Neural cell (in vitro differentiated cells): ENCODE measurements around the gene LUC7L2. TPM values are rescaled to one million over a fixed set of nuclear protein-coding genes. Genes with fewer than 3 reads are reported as not detected.

Experiments used
- H2AFZ ChIP-seq: fragments of 200-600, 300-800 bp; sonication (generic), shearing (Covaris generic); 2 replicates; pipeline ENCODE4 v1.6.0; 2014; ENCODE audit warnings: low read depth, mild to moderate bottlenecking, antibody characterized with exemption, low read length, moderate library complexity
- H3F3A ChIP-seq: fragments of 200-600 bp; shearing (Covaris generic); 2 replicates; pipeline ENCODE4 v1.6.1; 2016; ENCODE audit warnings: mild to moderate bottlenecking, moderate library complexity, mixed read lengths, antibody characterized with exemption, low read length; ENCODE audit not compliant: insufficient read depth, poor library complexity, severe bottlenecking
- H3K27ac ChIP-seq: fragments of 200-600, 300-800 bp; sonication (generic), shearing (Covaris generic); 2 replicates; pipeline ENCODE4 v1.5.1; 2014; ENCODE audit warnings: mild to moderate bottlenecking, low read length, moderate library complexity
- H3K27me3 ChIP-seq: fragments of 300-800, 200-600 bp; sonication (generic), shearing (Covaris generic); 2 replicates; pipeline ENCODE4 v1.6.0; 2014; ENCODE audit warnings: mild to moderate bottlenecking, low read depth, low read length, moderate library complexity; ENCODE audit not compliant: insufficient read depth
- H3K36me3 ChIP-seq: fragments of 300-800, 200-600 bp; sonication (generic), shearing (Covaris generic); 2 replicates; pipeline ENCODE4 v1.5.1; 2014; ENCODE audit warnings: mild to moderate bottlenecking, antibody characterized with exemption, low read length, moderate library complexity; ENCODE audit not compliant: insufficient read depth
- H3K4me2 ChIP-seq: fragments of 300-800, 200-600 bp; sonication (generic), shearing (Covaris generic); 2 replicates; pipeline ENCODE4 v1.6.0; 2014; ENCODE audit warnings: mild to moderate bottlenecking, low read length
- H3K4me3 ChIP-seq: fragments of 300-800, 200-600 bp; sonication (generic), shearing (Covaris generic); 2 replicates; pipeline ENCODE4 v1.5.1; 2014; ENCODE audit warnings: mild to moderate bottlenecking, low read length, moderate library complexity
- H3K79me2 ChIP-seq: fragments of 200-600 bp; shearing (Covaris generic); replicated peaks from 2 replicates; pipeline ENCODE4 v1.6.0; 2014; ENCODE audit warnings: mild to moderate bottlenecking, low read length, moderate library complexity; ENCODE audit not compliant: insufficient read depth
- H3K9ac ChIP-seq: fragments of 300-800, 200-600 bp; sonication (generic), shearing (Covaris generic); 2 replicates; pipeline ENCODE4 v1.6.1; 2016; ENCODE audit warnings: mild to moderate bottlenecking, low read length, mixed read lengths
- H3K9me2 ChIP-seq: fragments of 200-600 bp; shearing (Covaris generic); 2 replicates; pipeline ENCODE4 v1.6.1; 2016; ENCODE audit warnings: mild to moderate bottlenecking, low read length, mixed read lengths; ENCODE audit not compliant: insufficient read depth
- H3K9me3 ChIP-seq: fragments of 200-600, 300-800 bp; sonication (generic), shearing (Covaris generic); 2 replicates; pipeline ENCODE4 v1.6.1; 2016; ENCODE audit warnings: mild to moderate bottlenecking, mixed run types, low read length, moderate library complexity, mixed read lengths
- H4K20me1 ChIP-seq: fragments of 200-600 bp; shearing (Covaris generic); 2 replicates; pipeline ENCODE4 v1.6.1; 2016; ENCODE audit warnings: mild to moderate bottlenecking, mixed run types; ENCODE audit not compliant: insufficient read depth
- CTCF ChIP-seq: fragments of 450-650 bp; IDR thresholded peaks from 2 replicates; pipeline ENCODE4 v1.5.1; 2014; ENCODE audit warnings: antibody characterized with exemption, mild to moderate bottlenecking, moderate library complexity; ENCODE audit not compliant: poor library complexity, severe bottlenecking
- EP300 ChIP-seq: fragments of 450-650 bp; conservative IDR thresholded peaks from 2 replicates; pipeline ENCODE4 v1.6.1; 2014; ENCODE audit warnings: antibody characterized with exemption, mild to moderate bottlenecking, moderate library complexity; ENCODE audit not compliant: poor library complexity, severe bottlenecking
- EZH2 ChIP-seq: fragments of 200-600, 300-800 bp; shearing (Covaris generic), sonication (generic); IDR thresholded peaks from 2 replicates; pipeline ENCODE4 v1.6.1; 2014; ENCODE audit warnings: antibody characterized with exemption, low read length, borderline replicate concordance, mild to moderate bottlenecking; ENCODE audit not compliant: insufficient read depth, poor library complexity, severe bottlenecking
- MXI1 ChIP-seq: fragments of 450-650 bp; conservative IDR thresholded peaks from 2 replicates; pipeline ENCODE4 v1.6.1; 2014; ENCODE audit warnings: antibody characterized with exemption, mild to moderate bottlenecking; ENCODE audit not compliant: poor library complexity, severe bottlenecking
- POLR2AphosphoS5 ChIP-seq: IDR thresholded peaks from 2 replicates; pipeline ENCODE4 v1.6.1; 2012
- RAD21 ChIP-seq: fragments of 450-650 bp; conservative IDR thresholded peaks from 2 replicates; pipeline ENCODE4 v1.6.1; 2014; ENCODE audit warnings: antibody characterized with exemption, mild to moderate bottlenecking, moderate library complexity
- SMC3 ChIP-seq: fragments of 450-650 bp; conservative IDR thresholded peaks from 2 replicates; pipeline ENCODE4 v1.6.1; 2014; ENCODE audit warnings: antibody characterized with exemption, mild to moderate bottlenecking, moderate library complexity; ENCODE audit not compliant: poor library complexity
- TAF1 ChIP-seq: IDR thresholded peaks from 2 replicates; pipeline ENCODE4 v1.6.1; 2012; ENCODE audit warnings: low read depth
- polyA plus RNA-seq: library from polyadenylated mRNA; depleted of rRNA; stranded (reverse); fragments of >200 nt; gene quantifications from 2 replicates; pipeline ENCODE4 v1.2.3, GENCODE V29; 2014
- TF ChIP-seq, protein P1 (sequence below): IDR thresholded peaks from 2 replicates; pipeline ENCODE4 v1.6.1; 2012; ENCODE audit warnings: borderline replicate concordance

The LUC7L2 gene
- polyA plus RNA-seq, 1 donor from 2014 or later, result 153 TPM

- TF ChIP-seq EP300, result no peak
- peaks cover 16% of the 10 kb centered on the region for H3K79me2 ChIP-seq
These were observed 29.4 kb downstream of the LUC7L2 start for GRCh38 chr7:139389091-139389490.

DNA sequence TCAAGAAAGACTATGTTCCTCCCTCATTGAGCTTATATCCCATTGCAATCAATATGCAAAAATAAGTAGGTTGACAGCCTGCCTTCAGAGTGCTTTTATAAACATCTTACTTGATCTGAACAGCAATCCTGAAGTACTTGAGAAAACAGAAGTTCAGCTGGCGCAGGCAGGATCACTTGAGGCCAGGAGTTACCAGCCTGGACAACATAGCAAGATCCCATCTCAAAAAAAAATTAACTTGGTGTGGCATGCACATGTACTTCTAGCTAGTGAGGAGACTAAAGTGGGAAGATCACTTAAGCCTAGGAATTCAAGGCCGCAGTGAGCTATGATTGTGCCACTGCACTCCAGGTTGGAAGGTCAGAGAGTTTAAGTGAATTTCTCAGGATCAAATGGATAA lies 30.1 kb downstream of the LUC7L2 start:
- Histone ChIP-seq H3K9ac (no peak overlapping the region), H3K36me3 (peaks cover 6% of the 10 kb centered on the region), H4K20me1 (no peaks in the 10 kb centered on the region), H3K27me3 (no peaks in the 10 kb centered on the region), H3K79me2 (peaks cover 16% of the 10 kb centered on the region), H3K27ac (no peak overlapping the region), H2AFZ (no peak overlapping the region), H3K4me3 (no peak overlapping the region), H3K9me2 (no peaks in the 10 kb centered on the region), H3F3A (no peaks in the 10 kb centered on the region), H3K4me2 (no peak overlapping the region), H3K9me3 (no peaks in the 10 kb centered on the region)
- no peak for TF ChIP-seq MXI1
- TF ChIP-seq, protein P1, sequence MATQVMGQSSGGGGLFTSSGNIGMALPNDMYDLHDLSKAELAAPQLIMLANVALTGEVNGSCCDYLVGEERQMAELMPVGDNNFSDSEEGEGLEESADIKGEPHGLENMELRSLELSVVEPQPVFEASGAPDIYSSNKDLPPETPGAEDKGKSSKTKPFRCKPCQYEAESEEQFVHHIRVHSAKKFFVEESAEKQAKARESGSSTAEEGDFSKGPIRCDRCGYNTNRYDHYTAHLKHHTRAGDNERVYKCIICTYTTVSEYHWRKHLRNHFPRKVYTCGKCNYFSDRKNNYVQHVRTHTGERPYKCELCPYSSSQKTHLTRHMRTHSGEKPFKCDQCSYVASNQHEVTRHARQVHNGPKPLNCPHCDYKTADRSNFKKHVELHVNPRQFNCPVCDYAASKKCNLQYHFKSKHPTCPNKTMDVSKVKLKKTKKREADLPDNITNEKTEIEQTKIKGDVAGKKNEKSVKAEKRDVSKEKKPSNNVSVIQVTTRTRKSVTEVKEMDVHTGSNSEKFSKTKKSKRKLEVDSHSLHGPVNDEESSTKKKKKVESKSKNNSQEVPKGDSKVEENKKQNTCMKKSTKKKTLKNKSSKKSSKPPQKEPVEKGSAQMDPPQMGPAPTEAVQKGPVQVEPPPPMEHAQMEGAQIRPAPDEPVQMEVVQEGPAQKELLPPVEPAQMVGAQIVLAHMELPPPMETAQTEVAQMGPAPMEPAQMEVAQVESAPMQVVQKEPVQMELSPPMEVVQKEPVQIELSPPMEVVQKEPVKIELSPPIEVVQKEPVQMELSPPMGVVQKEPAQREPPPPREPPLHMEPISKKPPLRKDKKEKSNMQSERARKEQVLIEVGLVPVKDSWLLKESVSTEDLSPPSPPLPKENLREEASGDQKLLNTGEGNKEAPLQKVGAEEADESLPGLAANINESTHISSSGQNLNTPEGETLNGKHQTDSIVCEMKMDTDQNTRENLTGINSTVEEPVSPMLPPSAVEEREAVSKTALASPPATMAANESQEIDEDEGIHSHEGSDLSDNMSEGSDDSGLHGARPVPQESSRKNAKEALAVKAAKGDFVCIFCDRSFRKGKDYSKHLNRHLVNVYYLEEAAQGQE, result no peak
- TF ChIP-seq POLR2AphosphoS5, result no peak
- no peak for TF ChIP-seq RAD21
- no peak for TF ChIP-seq SMC3
- no peak for TF ChIP-seq EZH2
- TF ChIP-seq CTCF, result no peak
- no peak for TF ChIP-seq EP300
- no peak for TF ChIP-seq TAF1

More at GRCh38 chr7:139389091-139389490, 29.4 kb downstream of the LUC7L2 start:
- Histone ChIP-seq H3K36me3 (peaks cover 6% of the 10 kb centered on the region), H3K9me3 (no peaks in the 10 kb centered on the region), H3K27ac (no peak overlapping the region), H3K4me2 (no peak overlapping the region), H3F3A (no peaks in the 10 kb centered on the region), H4K20me1 (no peaks in the 10 kb centered on the region), H3K9ac (no peak overlapping the region), H3K9me2 (no peaks in the 10 kb centered on the region), H2AFZ (no peak overlapping the region), H3K4me3 (no peak overlapping the region), H3K27me3 (no peaks in the 10 kb centered on the region)
